A549 (cell line): ENCODE data around the gene TMPRSS4. TPM values are rescaled to one million over a fixed set of nuclear protein-coding genes. Genes with fewer than 3 reads are reported as not detected.

Source experiments
- ATAC-seq, 2 experiments: fragments of 200-7000 bp in 1 of 2; fragments of >200 bp in 1 of 2; cut with Nextera tagmentation in 1 of 2; cut with Tn5 transposase in 1 of 2; 3 replicates each; pipeline versions ENCODE4 v1.8.0 to v1.9.1; 2018 to 2020; ENCODE audit warnings: mild to moderate bottlenecking in 1 of 2, moderate library complexity in 1 of 2
- CTCF ChIA-PET: fragments of 300-600 bp; sonication (Branson Sonifier 250); formaldehyde crosslinking; extraction: SDS; loops from one replicate; lab custom pipeline; 2021; ENCODE audit warnings: antibody characterized with exemption, inconsistent platforms; lab: Yijun Ruan, JAX
- POLR2A ChIA-PET: fragments of 350-600 bp; formaldehyde crosslinking; extraction: SDS; loops from one replicate; lab custom pipeline; 2021; ENCODE audit warnings: antibody characterized with exemption, inconsistent platforms; lab: Yijun Ruan, JAX
- DNase-seq, 2 experiments: peaks; one replicate each; pipeline versions ENCODE4 v3.0.0 to v3.0.0-alpha.2; 2011 to 2016; ENCODE audit warnings: low read depth in 1 of 2, low spot score in 1 of 2
- FAIRE-seq: peaks from 2 replicates; lab custom pipeline; 2011; peaks lifted over from hg19 to GRCh38; lab: Jason Lieb, UNC
- H3K27ac ChIP-seq, 2 experiments: fragments of >200 bp; sonication (Bioruptor Twin); formaldehyde crosslinking; 3 replicates each; pipeline ENCODE4 v1.5.1; 2016 to 2017
- H3K4me1 ChIP-seq: fragments of >200 bp; sonication (Bioruptor Twin); formaldehyde crosslinking; 3 replicates; pipeline ENCODE4 v1.6.1; 2016
- H3K4me2 ChIP-seq: fragments of >200 bp; sonication (Bioruptor Twin); formaldehyde crosslinking; 3 replicates; pipeline ENCODE4 v1.6.1; 2016
- H3K4me3 ChIP-seq: fragments of >200 bp; sonication (Bioruptor Twin); formaldehyde crosslinking; 3 replicates; pipeline ENCODE4 v1.5.1; 2016
- H3K9me3 ChIP-seq: fragments of >200 bp; sonication (Bioruptor Twin); formaldehyde crosslinking; 3 replicates; pipeline ENCODE4 v1.6.1; 2016
- CHD2 ChIP-seq: fragments of 150-350 bp; IDR thresholded peaks from 2 replicates; pipeline ENCODE4 v1.6.1; 2014; ENCODE audit warnings: low read length; ENCODE audit not compliant: partially characterized antibody
- ESRRA ChIP-seq: fragments of 150-350 bp; IDR thresholded peaks from 2 replicates; pipeline ENCODE4 v1.6.1; 2014; ENCODE audit warnings: mild to moderate bottlenecking, low read length, borderline replicate concordance
- FOSB ChIP-seq: fragments of 250-450 bp; sonication (Bioruptor Pico); IDR thresholded peaks from 2 replicates; pipeline ENCODE4 v1.5.0; 2020; ENCODE audit warnings: mild to moderate bottlenecking, moderate library complexity
- FOXS1 ChIP-seq: fragments of 250-450 bp; sonication (Bioruptor Pico); IDR thresholded peaks from 2 replicates; pipeline ENCODE4 v1.5.0; 2020; ENCODE audit warnings: mild to moderate bottlenecking, moderate library complexity
- GATA3 ChIP-seq: IDR thresholded peaks from 2 replicates; pipeline ENCODE4 v1.6.1; 2012; ENCODE audit warnings: borderline replicate concordance
- HDAC2 ChIP-seq: fragments of 200-600 bp; sonication (generic); IDR thresholded peaks from 2 replicates; pipeline ENCODE4 v1.6.1; 2016
- HOXB13 ChIP-seq: fragments of 250-450 bp; sonication (Bioruptor Pico); IDR thresholded peaks from 2 replicates; pipeline ENCODE4 v1.5.0; 2020; ENCODE audit warnings: low read depth, mild to moderate bottlenecking, moderate library complexity
- JUNB ChIP-seq: fragments of >200 bp; sonication (Bioruptor Twin); formaldehyde crosslinking; IDR thresholded peaks from 2 replicates; pipeline ENCODE4 v1.6.1; 2016
- KDM5A ChIP-seq: fragments of 200-600 bp; sonication (generic); IDR thresholded peaks from 2 replicates; pipeline ENCODE4 v1.6.1; 2016; ENCODE audit warnings: antibody characterized with exemption, mild to moderate bottlenecking
- POLR2A ChIP-seq: IDR thresholded peaks from 2 replicates; pipeline ENCODE4 v1.6.1; 2012; ENCODE audit warnings: mild to moderate bottlenecking, low read length
- RAD21 ChIP-seq, 2 experiments: fragments of >200 bp in 1 of 2; sonication (Bioruptor Twin) in 1 of 2; formaldehyde crosslinking in 1 of 2; IDR thresholded peaks in 1 of 2; conservative IDR thresholded peaks in 1 of 2; 2 replicates in 1 of 2; 3 replicates in 1 of 2; pipeline ENCODE4 v1.6.1; 2012 to 2018; ENCODE audit warnings: inconsistent platforms in 1 of 2
- RCOR1 ChIP-seq: fragments of 150-350 bp; IDR thresholded peaks from 2 replicates; pipeline ENCODE4 v1.6.1; 2014; ENCODE audit warnings: antibody characterized with exemption, low read length, low read depth
- RFX5 ChIP-seq: fragments of 450-650 bp; IDR thresholded peaks from 2 replicates; pipeline ENCODE4 v1.7.1; 2014; ENCODE audit warnings: antibody characterized with exemption, mild to moderate bottlenecking, moderate library complexity
- SMC3 ChIP-seq: fragments of >200 bp; sonication (Bioruptor Twin); formaldehyde crosslinking; IDR thresholded peaks from 3 replicates; pipeline ENCODE4 v1.6.1; 2018; ENCODE audit warnings: inconsistent platforms
- SREBF2 ChIP-seq: fragments of 450-650 bp; IDR thresholded peaks from 2 replicates; pipeline ENCODE4 v1.6.1; 2014; ENCODE audit warnings: mild to moderate bottlenecking, moderate library complexity
- TFCP2L1 ChIP-seq: fragments of 250-450 bp; sonication (Bioruptor Pico); IDR thresholded peaks from 2 replicates; pipeline ENCODE4 v1.5.0; 2021; ENCODE audit warnings: mild to moderate bottlenecking
- ZC3H11A ChIP-seq: fragments of 450-650 bp; IDR thresholded peaks from 2 replicates; pipeline ENCODE4 v1.6.1; 2014; ENCODE audit warnings: antibody characterized with exemption, mild to moderate bottlenecking
- ZSCAN20 ChIP-seq: fragments of 250-450 bp; sonication (Bioruptor Pico); IDR thresholded peaks from 2 replicates; pipeline ENCODE4 v1.8.0; 2022; ENCODE audit warnings: mild to moderate bottlenecking, moderate library complexity
- WGBS: methylation state at CpG from one replicate; pipeline ENCODE4 v1.1.6; 2017; ENCODE audit errors: missing lambda C conversion rate; 5-methylcytosine and 5-hydroxymethylcytosine counted together
- polyA plus RNA-seq, 4 experiments: library from polyadenylated mRNA; depleted of rRNA in 3 of 4; stranded (reverse); fragments of >200 nt; fragmentation: RNase III in 1 of 4; extraction: RNeasy Plus Mini Kit Qiagen cat#74134 plus additional on column Dnase treatment in 1 of 4; gene quantifications; 2 replicates in 3 of 4; 3 replicates in 1 of 4; pipeline ENCODE4 v1.2.3, GENCODE V29; 2011 to 2017
- TF ChIP-seq, protein P1 (sequence below): fragments of 200-600 bp; sonication (generic); IDR thresholded peaks from 2 replicates; pipeline ENCODE4 v1.6.1; 2016; ENCODE audit warnings: antibody characterized with exemption, mild to moderate bottlenecking, moderate library complexity
- TF ChIP-seq, protein P2 (sequence below): fragments of 150-350 bp; IDR thresholded peaks from 2 replicates; pipeline ENCODE4 v1.6.1; 2014; ENCODE audit warnings: low read depth, mild to moderate bottlenecking, low read length
- TF ChIP-seq, protein P3 (sequence below): fragments of 250-450 bp; sonication (Bioruptor Pico); IDR thresholded peaks from 2 replicates; pipeline ENCODE4 v1.5.0; 2020; ENCODE audit warnings: low read depth, mild to moderate bottlenecking, moderate library complexity
- TF ChIP-seq, protein P4 (sequence below): fragments of >200 bp; sonication (Bioruptor Twin); formaldehyde crosslinking; IDR thresholded peaks from 3 replicates; pipeline ENCODE4 v1.5.1; 2016

Gene TMPRSS4
- polyA plus RNA-seq, 2 of the 4 experiments (the other 2 are of a cell fraction), result not detected

DNA sequence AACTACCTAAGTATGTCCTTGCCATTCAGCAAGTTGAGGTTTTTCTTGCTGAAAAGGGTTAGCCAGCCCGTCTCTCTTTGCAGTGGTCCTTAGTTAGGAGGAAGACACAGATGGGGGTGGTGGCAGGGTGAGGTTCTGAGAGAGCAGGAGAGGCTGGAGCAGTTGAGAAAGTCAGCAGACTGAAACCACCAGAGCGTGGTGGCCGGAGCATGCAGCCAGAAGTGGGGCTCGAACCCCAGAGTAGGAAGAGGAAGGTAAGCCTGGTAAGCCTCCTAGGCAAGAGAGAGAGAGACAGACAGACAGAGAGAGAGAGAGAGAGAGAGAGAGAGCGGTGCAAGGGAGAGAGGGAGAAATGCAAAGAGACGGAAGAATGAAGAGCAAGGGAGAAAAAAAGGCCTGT is 84.9 kb downstream of the TMPRSS4 start:
- FAIRE-seq, result no peak
- ATAC-seq, result no peak
- H3K4me2 ChIP-seq, result no peak overlapping the region
- H3K9me3 ChIP-seq, result no peaks in the 10 kb centered on the region
- 29% methylated on average over 6 of the region's 6 CpGs for WGBS
- ChIA-PET POLR2A (no interaction called here), CTCF (interaction anchor here (1.3 kb wide), 1 partner anchor 9 kb away, joined by 7 read pairs; no protein-coding TSS in a partner anchor)
- H3K27ac ChIP-seq, result no peak overlapping the region
- no peak overlapping the region for H3K4me3 ChIP-seq
- H3K4me1 ChIP-seq, result no peaks in the 10 kb centered on the region
- TF ChIP-seq, protein P1, sequence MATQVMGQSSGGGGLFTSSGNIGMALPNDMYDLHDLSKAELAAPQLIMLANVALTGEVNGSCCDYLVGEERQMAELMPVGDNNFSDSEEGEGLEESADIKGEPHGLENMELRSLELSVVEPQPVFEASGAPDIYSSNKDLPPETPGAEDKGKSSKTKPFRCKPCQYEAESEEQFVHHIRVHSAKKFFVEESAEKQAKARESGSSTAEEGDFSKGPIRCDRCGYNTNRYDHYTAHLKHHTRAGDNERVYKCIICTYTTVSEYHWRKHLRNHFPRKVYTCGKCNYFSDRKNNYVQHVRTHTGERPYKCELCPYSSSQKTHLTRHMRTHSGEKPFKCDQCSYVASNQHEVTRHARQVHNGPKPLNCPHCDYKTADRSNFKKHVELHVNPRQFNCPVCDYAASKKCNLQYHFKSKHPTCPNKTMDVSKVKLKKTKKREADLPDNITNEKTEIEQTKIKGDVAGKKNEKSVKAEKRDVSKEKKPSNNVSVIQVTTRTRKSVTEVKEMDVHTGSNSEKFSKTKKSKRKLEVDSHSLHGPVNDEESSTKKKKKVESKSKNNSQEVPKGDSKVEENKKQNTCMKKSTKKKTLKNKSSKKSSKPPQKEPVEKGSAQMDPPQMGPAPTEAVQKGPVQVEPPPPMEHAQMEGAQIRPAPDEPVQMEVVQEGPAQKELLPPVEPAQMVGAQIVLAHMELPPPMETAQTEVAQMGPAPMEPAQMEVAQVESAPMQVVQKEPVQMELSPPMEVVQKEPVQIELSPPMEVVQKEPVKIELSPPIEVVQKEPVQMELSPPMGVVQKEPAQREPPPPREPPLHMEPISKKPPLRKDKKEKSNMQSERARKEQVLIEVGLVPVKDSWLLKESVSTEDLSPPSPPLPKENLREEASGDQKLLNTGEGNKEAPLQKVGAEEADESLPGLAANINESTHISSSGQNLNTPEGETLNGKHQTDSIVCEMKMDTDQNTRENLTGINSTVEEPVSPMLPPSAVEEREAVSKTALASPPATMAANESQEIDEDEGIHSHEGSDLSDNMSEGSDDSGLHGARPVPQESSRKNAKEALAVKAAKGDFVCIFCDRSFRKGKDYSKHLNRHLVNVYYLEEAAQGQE, result no peak
- TF ChIP-seq FOXS1 (CRISPR knock-in tag) (no peak), HOXB13 (CRISPR knock-in tag) (no peak), ZSCAN20 (CRISPR knock-in tag) (no peak), RFX5 (no peak), CHD2 (no peak), FOSB (CRISPR knock-in tag) (no peak), RAD21 (conservative IDR thresholded peaks at IDR 0.05 in 1 of 2, IDR thresholded peaks at IDR 0.05 in 1 of 2) (no peak), KDM5A (no peak), JUNB (no peak), SMC3 (no peak), ESRRA (no peak), GATA3 (no peak), SREBF2 (no peak), ZC3H11A (no peak), POLR2A (no peak), RCOR1 (no peak), HDAC2 (no peak)
- TF ChIP-seq, protein P2, sequence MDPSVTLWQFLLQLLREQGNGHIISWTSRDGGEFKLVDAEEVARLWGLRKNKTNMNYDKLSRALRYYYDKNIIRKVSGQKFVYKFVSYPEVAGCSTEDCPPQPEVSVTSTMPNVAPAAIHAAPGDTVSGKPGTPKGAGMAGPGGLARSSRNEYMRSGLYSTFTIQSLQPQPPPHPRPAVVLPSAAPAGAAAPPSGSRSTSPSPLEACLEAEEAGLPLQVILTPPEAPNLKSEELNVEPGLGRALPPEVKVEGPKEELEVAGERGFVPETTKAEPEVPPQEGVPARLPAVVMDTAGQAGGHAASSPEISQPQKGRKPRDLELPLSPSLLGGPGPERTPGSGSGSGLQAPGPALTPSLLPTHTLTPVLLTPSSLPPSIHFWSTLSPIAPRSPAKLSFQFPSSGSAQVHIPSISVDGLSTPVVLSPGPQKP, result no peak
- TF ChIP-seq, protein P3, sequence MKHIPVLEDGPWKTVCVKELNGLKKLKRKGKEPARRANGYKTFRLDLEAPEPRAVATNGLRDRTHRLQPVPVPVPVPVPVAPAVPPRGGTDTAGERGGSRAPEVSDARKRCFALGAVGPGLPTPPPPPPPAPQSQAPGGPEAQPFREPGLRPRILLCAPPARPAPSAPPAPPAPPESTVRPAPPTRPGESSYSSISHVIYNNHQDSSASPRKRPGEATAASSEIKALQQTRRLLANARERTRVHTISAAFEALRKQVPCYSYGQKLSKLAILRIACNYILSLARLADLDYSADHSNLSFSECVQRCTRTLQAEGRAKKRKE (CRISPR knock-in tag), result no peak
- TF ChIP-seq, all 56 proteins: peak for 0
- no peak for DNase-seq

DNA sequence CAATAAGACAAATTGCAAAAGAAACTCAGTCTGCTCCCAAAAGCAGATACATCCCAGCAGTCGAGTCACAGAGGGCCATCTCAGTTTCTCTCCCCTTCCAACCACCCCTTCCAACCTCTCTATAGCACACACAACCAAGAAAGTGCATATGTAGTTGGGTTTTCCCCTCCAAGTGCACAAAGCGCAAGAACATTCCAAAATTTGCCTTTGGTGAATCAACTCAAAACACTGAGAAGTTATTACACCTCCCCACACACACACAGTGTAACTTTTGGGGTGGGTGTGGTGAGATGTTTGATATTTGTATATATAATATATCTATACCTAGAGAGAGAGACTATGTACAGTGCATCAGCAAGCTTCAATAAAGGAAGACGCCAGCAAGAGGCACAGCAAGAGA is 86.0 kb downstream of the TMPRSS4 start:
- 40% methylated on average over 3 of the region's 3 CpGs for WGBS
- Histone ChIP-seq H3K4me2 (no peak overlapping the region), H3K4me3 (no peak overlapping the region), H3K4me1 (no peaks in the 10 kb centered on the region), H3K27ac (no peak overlapping the region), H3K9me3 (no peaks in the 10 kb centered on the region)
- no peak for DNase-seq
- ATAC-seq, result no peak
- TF ChIP-seq HOXB13 (CRISPR knock-in tag) (no peak), FOSB (CRISPR knock-in tag) (no peak), TFCP2L1 (no peak)
- TF ChIP-seq, protein P4, sequence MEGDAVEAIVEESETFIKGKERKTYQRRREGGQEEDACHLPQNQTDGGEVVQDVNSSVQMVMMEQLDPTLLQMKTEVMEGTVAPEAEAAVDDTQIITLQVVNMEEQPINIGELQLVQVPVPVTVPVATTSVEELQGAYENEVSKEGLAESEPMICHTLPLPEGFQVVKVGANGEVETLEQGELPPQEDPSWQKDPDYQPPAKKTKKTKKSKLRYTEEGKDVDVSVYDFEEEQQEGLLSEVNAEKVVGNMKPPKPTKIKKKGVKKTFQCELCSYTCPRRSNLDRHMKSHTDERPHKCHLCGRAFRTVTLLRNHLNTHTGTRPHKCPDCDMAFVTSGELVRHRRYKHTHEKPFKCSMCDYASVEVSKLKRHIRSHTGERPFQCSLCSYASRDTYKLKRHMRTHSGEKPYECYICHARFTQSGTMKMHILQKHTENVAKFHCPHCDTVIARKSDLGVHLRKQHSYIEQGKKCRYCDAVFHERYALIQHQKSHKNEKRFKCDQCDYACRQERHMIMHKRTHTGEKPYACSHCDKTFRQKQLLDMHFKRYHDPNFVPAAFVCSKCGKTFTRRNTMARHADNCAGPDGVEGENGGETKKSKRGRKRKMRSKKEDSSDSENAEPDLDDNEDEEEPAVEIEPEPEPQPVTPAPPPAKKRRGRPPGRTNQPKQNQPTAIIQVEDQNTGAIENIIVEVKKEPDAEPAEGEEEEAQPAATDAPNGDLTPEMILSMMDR, result no peak
- FAIRE-seq, result no peak
- ChIA-PET CTCF (interaction anchor here (1.3 to 11.1 kb wide), 2 partner anchors 8 to 19 kb away, joined by 7 to 165 read pairs; no protein-coding TSS in a partner anchor), POLR2A (no interaction called here)
